H9 (cell line): ENCODE data around the gene PSMD8. TPM values are rescaled to one million over a fixed set of nuclear protein-coding genes. Genes with fewer than 3 reads are reported as not detected.
"Not testable (repeated sequence)": the region's sequence is repeated elsewhere in the genome, so short reads cannot be mapped to it uniquely, and the experiment has no call there.

ENCODE experiments used
- DNase-seq: peaks from one replicate; pipeline ENCODE4 v3.0.0-alpha.2; 2017
- H2AFZ ChIP-seq: one replicate; pipeline ENCODE4 v1.6.1; 2013; ENCODE audit warnings: mild to moderate bottlenecking, low read length, control low read depth, moderate library complexity
- H2AK5ac ChIP-seq: 2 replicates; pipeline ENCODE4 v1.6.1; 2013; ENCODE audit warnings: low read length, control low read depth, mixed read lengths; ENCODE audit not compliant: insufficient read length
- H2BK120ac ChIP-seq: one replicate; pipeline ENCODE4 v1.6.1; 2013; ENCODE audit warnings: low read depth, mild to moderate bottlenecking, low read length, control low read depth, inconsistent platforms; ENCODE audit not compliant: poor library complexity, severe bottlenecking
- H2BK12ac ChIP-seq: 2 replicates; pipeline ENCODE4 v1.6.1; 2013; ENCODE audit warnings: low read length, control low read depth, mixed read lengths, low read depth; ENCODE audit not compliant: insufficient read length
- H2BK15ac ChIP-seq: 2 replicates; pipeline ENCODE4 v1.6.1; 2013; ENCODE audit warnings: low read depth, low read length, control low read depth
- H2BK20ac ChIP-seq: one replicate; pipeline ENCODE4 v1.6.1; 2013; ENCODE audit warnings: low read depth, mild to moderate bottlenecking, low read length, control low read depth, inconsistent platforms; ENCODE audit not compliant: poor library complexity, severe bottlenecking
- H2BK5ac ChIP-seq: 2 replicates; pipeline ENCODE4 v1.6.1; 2013; ENCODE audit warnings: low read length, control low read depth, mixed read lengths; ENCODE audit not compliant: insufficient read length
- H3K14ac ChIP-seq: 2 replicates; pipeline ENCODE4 v1.6.1; 2013; ENCODE audit warnings: low read length, control low read depth; ENCODE audit not compliant: insufficient read depth
- H3K18ac ChIP-seq: 2 replicates; pipeline ENCODE4 v1.6.1; 2013; ENCODE audit warnings: low read depth, mild to moderate bottlenecking, mixed read lengths, low read length, control low read depth; ENCODE audit not compliant: insufficient read length
- H3K23ac ChIP-seq: 2 replicates; pipeline ENCODE4 v1.6.1; 2013; ENCODE audit warnings: low read length, control low read depth, mixed read lengths, low read depth; ENCODE audit not compliant: insufficient read length
- H3K23me2 ChIP-seq: 2 replicates; pipeline ENCODE4 v1.6.1; 2013; ENCODE audit warnings: low read depth, mild to moderate bottlenecking, mixed read lengths, low read length, control low read depth; ENCODE audit not compliant: insufficient read length, poor library complexity, severe bottlenecking
- H3K27ac ChIP-seq: 2 replicates; pipeline ENCODE4 v1.5.1; 2013; ENCODE audit warnings: low read length, control low read depth, mixed read lengths, low read depth; ENCODE audit not compliant: insufficient read length
- H3K27me3 ChIP-seq: 2 replicates; pipeline ENCODE4 v1.6.1; 2013; ENCODE audit warnings: low read length, control low read depth, inconsistent platforms; ENCODE audit not compliant: insufficient read depth
- H3K4ac ChIP-seq: 2 replicates; pipeline ENCODE4 v1.6.1; 2013; ENCODE audit warnings: low read depth, mild to moderate bottlenecking, control low read depth, inconsistent platforms, low read length, moderate library complexity
- H3K4me1 ChIP-seq: 2 replicates; pipeline ENCODE4 v1.6.1; 2013; ENCODE audit warnings: low read length, control low read depth, inconsistent platforms; ENCODE audit not compliant: insufficient read depth
- H3K4me2 ChIP-seq: 2 replicates; pipeline ENCODE4 v1.6.1; 2013; ENCODE audit warnings: low read length, control low read depth, mixed read lengths; ENCODE audit not compliant: insufficient read length, insufficient read depth
- H3K56ac ChIP-seq: 2 replicates; pipeline ENCODE4 v1.6.1; 2013; ENCODE audit warnings: low read depth, mild to moderate bottlenecking, mixed read lengths, low read length, control low read depth; ENCODE audit not compliant: insufficient read length
- H3K79me1 ChIP-seq: 2 replicates; pipeline ENCODE4 v1.6.1; 2013; ENCODE audit warnings: low read depth, mild to moderate bottlenecking, moderate library complexity, low read length, control low read depth, inconsistent platforms; ENCODE audit not compliant: insufficient read depth, poor library complexity, severe bottlenecking
- H3K79me2 ChIP-seq: 2 replicates; pipeline ENCODE4 v1.6.1; 2013; ENCODE audit warnings: low read length, control low read depth, inconsistent platforms; ENCODE audit not compliant: insufficient read depth
- H3K9ac ChIP-seq: 2 replicates; pipeline ENCODE4 v1.6.1; 2013; ENCODE audit warnings: low read length, control low read depth, mixed read lengths; ENCODE audit not compliant: insufficient read length; ENCODE audit errors: extremely low read depth
- H3K9me3 ChIP-seq: one replicate; pipeline ENCODE4 v1.6.1; 2013; ENCODE audit warnings: low read depth, low read length, inconsistent platforms; ENCODE audit not compliant: control insufficient read depth
- H3T11ph ChIP-seq: one replicate; pipeline ENCODE4 v1.6.1; 2013; ENCODE audit warnings: mild to moderate bottlenecking, low read length, control low read depth, inconsistent platforms
- H4K20me1 ChIP-seq: one replicate; pipeline ENCODE4 v1.6.1; 2013; ENCODE audit not compliant: control insufficient read depth, insufficient read length, insufficient read depth
- H4K5ac ChIP-seq: 2 replicates; pipeline ENCODE4 v1.6.1; 2013; ENCODE audit warnings: low read depth, mild to moderate bottlenecking, mixed read lengths, low read length, control low read depth; ENCODE audit not compliant: insufficient read length
- H4K8ac ChIP-seq: replicated peaks from 2 replicates; pipeline ENCODE4 v1.6.1; 2013; ENCODE audit warnings: low read length, control low read depth, mixed read lengths, low read depth; ENCODE audit not compliant: insufficient read length
- H4K91ac ChIP-seq: 2 replicates; pipeline ENCODE4 v1.6.1; 2013; ENCODE audit warnings: low read depth, mild to moderate bottlenecking, moderate library complexity, mixed read lengths, low read length, control low read depth; ENCODE audit not compliant: insufficient read length
- H3K27ac Mint-ChIP-seq, 3 experiments: 2 replicates in 2 of 3; 3 replicates in 1 of 3; pipeline ENCODE4 v1.8.0; 2020 to 2021; ENCODE audit warnings: mixed read lengths in 3 of 3, mild to moderate bottlenecking in 1 of 3, moderate library complexity in 1 of 3
- H3K27me3 Mint-ChIP-seq: 2 replicates; pipeline ENCODE4 v1.8.0; 2021; ENCODE audit warnings: low read depth, mild to moderate bottlenecking, moderate library complexity, mixed read lengths
- H3K36me3 Mint-ChIP-seq, 3 experiments: 2 replicates in 2 of 3; 3 replicates in 1 of 3; pipeline ENCODE4 v1.8.0; 2020 to 2021; ENCODE audit warnings: low read depth in 3 of 3, mixed read lengths in 3 of 3; ENCODE audit not compliant: insufficient read depth in 1 of 3
- H3K4me1 Mint-ChIP-seq, 2 experiments: 2 replicates each; pipeline ENCODE4 v1.8.0; 2020; ENCODE audit warnings: mixed read lengths in 2 of 2
- H3K4me3 Mint-ChIP-seq, 2 experiments: 2 replicates in 1 of 2; 3 replicates in 1 of 2; pipeline ENCODE4 v1.8.0; 2020 to 2021; ENCODE audit warnings: mild to moderate bottlenecking in 2 of 2, mixed read lengths in 2 of 2, moderate library complexity in 1 of 2
- H3K9me3 Mint-ChIP-seq, 2 experiments: 2 replicates in 1 of 2; 3 replicates in 1 of 2; pipeline ENCODE4 v1.8.0; 2020; ENCODE audit warnings: mild to moderate bottlenecking in 2 of 2, mixed read lengths in 2 of 2, moderate library complexity in 1 of 2
- WGBS: extraction: QIAGEN DNeasy Blood & Tissue Kit; methylation state at CpG from one replicate; pipeline ENCODE4 v1.1.7; 2013; ENCODE audit warnings: missing lambda C conversion rate, low lambda C conversion rate, mixed read lengths; ENCODE audit not compliant: insufficient read length; ENCODE audit errors: extremely low coverage; 5-methylcytosine and 5-hydroxymethylcytosine counted together
- total RNA-seq: library from RNA; stranded (reverse); gene quantifications from 2 replicates; pipeline ENCODE4 v1.2.1, GENCODE V29; 2021
- TF ChIP-seq, protein P1 (sequence below): fragments of 200-600 bp; sonication (generic); conservative IDR thresholded peaks from 3 replicates; pipeline ENCODE4 v1.8.0; 2021; ENCODE audit warnings: antibody characterized with exemption, mild to moderate bottlenecking

The PSMD8 gene
- total RNA-seq, 1 experiment from 2014 or later: 189 TPM

- no peak overlapping the region for H3K4me2 ChIP-seq
- H3T11ph ChIP-seq: no peak overlapping the region
Observed at GRCh38 chr19:38411041-38411712, 36.8 kb downstream of the PSMD8 start.

GRCh38 chr19:38411898-38412297 is 37.5 kb downstream of the PSMD8 start:
- not testable (repeated sequence) for H3K14ac ChIP-seq, H3K23ac ChIP-seq, H3K9ac ChIP-seq, H3K27me3 ChIP-seq, H2BK15ac ChIP-seq, H3K36me3 Mint-ChIP-seq, H3K27ac Mint-ChIP-seq, H3K56ac ChIP-seq, H4K20me1 ChIP-seq, H4K8ac ChIP-seq, H4K5ac ChIP-seq, H2AFZ ChIP-seq, H3K4me1 ChIP-seq, H4K91ac ChIP-seq, H2BK12ac ChIP-seq, H3K79me2 ChIP-seq, H2AK5ac ChIP-seq, H3K9me3 Mint-ChIP-seq, H2BK20ac ChIP-seq, H3K27ac ChIP-seq, H3K18ac ChIP-seq, H2BK120ac ChIP-seq, H3K9me3 ChIP-seq, H3K4me3 Mint-ChIP-seq, H3K27me3 Mint-ChIP-seq, H3K23me2 ChIP-seq, H3K79me1 ChIP-seq, H2BK5ac ChIP-seq, H3K4ac ChIP-seq, H3K4me1 Mint-ChIP-seq, H3T11ph ChIP-seq, H3K4me2 ChIP-seq, DNase-seq
- no CpG with 5 or more reads among the region's 5 CpGs for WGBS

More at GRCh38 chr19:38411041-38411712, 36.8 kb downstream of the PSMD8 start:
- H2BK15ac ChIP-seq: no peak overlapping the region
- DNase-seq: no peak
- no peak overlapping the region for H2AFZ ChIP-seq
- no peak overlapping the region for H4K8ac ChIP-seq
- H3K27ac ChIP-seq: no peak overlapping the region
- no peaks in the 10 kb centered on the region for H3K79me1 ChIP-seq
- no peak overlapping the region for H2BK20ac ChIP-seq
- no peaks in the 10 kb centered on the region for H3K27me3 ChIP-seq
- Mint-ChIP-seq H3K9me3 (no peaks in the 10 kb centered on the region), H3K27ac (no peak overlapping the region; a peak in 1 of 7 replicates), H3K4me3 (no peak overlapping the region), H3K4me1 (0 out of 4 replicates have a peak, but pooled peaks cover 0 to 4% of the 10 kb centered on the region in 2 experiments), H3K36me3 (peaks cover 3 to 12% (median 11%) of the 10 kb centered on the region in 3 experiments; a peak in 6 of 7 replicates), H3K27me3 (peaks cover 2% of the 10 kb centered on the region)
- H4K5ac ChIP-seq: no peak overlapping the region
- no peak overlapping the region for H2BK12ac ChIP-seq
- H3K23me2 ChIP-seq: no peaks in the 10 kb centered on the region
- no CpG with 5 or more reads among the region's 13 CpGs for WGBS
- no peak overlapping the region for H3K14ac ChIP-seq
- TF ChIP-seq, protein P1, sequence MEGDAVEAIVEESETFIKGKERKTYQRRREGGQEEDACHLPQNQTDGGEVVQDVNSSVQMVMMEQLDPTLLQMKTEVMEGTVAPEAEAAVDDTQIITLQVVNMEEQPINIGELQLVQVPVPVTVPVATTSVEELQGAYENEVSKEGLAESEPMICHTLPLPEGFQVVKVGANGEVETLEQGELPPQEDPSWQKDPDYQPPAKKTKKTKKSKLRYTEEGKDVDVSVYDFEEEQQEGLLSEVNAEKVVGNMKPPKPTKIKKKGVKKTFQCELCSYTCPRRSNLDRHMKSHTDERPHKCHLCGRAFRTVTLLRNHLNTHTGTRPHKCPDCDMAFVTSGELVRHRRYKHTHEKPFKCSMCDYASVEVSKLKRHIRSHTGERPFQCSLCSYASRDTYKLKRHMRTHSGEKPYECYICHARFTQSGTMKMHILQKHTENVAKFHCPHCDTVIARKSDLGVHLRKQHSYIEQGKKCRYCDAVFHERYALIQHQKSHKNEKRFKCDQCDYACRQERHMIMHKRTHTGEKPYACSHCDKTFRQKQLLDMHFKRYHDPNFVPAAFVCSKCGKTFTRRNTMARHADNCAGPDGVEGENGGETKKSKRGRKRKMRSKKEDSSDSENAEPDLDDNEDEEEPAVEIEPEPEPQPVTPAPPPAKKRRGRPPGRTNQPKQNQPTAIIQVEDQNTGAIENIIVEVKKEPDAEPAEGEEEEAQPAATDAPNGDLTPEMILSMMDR: no peak
- H3K56ac ChIP-seq: no peak overlapping the region
- H2AK5ac ChIP-seq: no peak overlapping the region
- H4K20me1 ChIP-seq: no peaks in the 10 kb centered on the region
- no peak overlapping the region for H2BK5ac ChIP-seq
- H4K91ac ChIP-seq: no peak overlapping the region
- no peak overlapping the region for H3K18ac ChIP-seq
- H3K4ac ChIP-seq: no peak overlapping the region
- H3K9me3 ChIP-seq: no peaks in the 10 kb centered on the region
- no peak overlapping the region for H3K9ac ChIP-seq
- no peaks in the 10 kb centered on the region for H3K79me2 ChIP-seq
- no peak overlapping the region for H3K23ac ChIP-seq
- H3K4me1 ChIP-seq: no peaks in the 10 kb centered on the region
- no peak overlapping the region for H2BK120ac ChIP-seq
